Measurements from ENCODE around the gene PPT1. TPM values are rescaled to one million over a fixed set of nuclear protein-coding genes. Genes with fewer than 3 reads are reported as not detected.

The PPT1 gene
- 99.0 and 102 TPM in 2 replicates for total RNA-seq

- peaks cover 9% of the 10 kb centered on the region for H3K27me3 Mint-ChIP-seq
- intact Hi-C loops (cut with micrococcal nuclease) = loop anchor here (2.0 kb wide), 1 partner anchor 66 kb away; no protein-coding TSS in a partner anchor
- peak within 1 kb of the TSS; percentile 89 for H3K27ac Mint-ChIP-seq
- H3K36me3 Mint-ChIP-seq (ENCODE audit: low read depth) = peaks cover 24% of the 10 kb centered on the region
- DNase-seq = peak; percentile 95
- H3K9me3 Mint-ChIP-seq = peaks cover 5% of the 10 kb centered on the region
- peak within 1 kb of the TSS; percentile 99 for H3K4me3 Mint-ChIP-seq
- H3K4me1 Mint-ChIP-seq = peaks cover 35% of the 10 kb centered on the region
Measured at GRCh38 chr1:40096977-40097782, at the start of gene PPT1. Gene PPT1 (minus strand): TSS chr1:40097252. CDS start chr1:40097238, 14 bp downstream.

GRCh38 chr1:40143891-40144575 lies 47.0 kb upstream of the PPT1 start:
- peak; percentile 88 for DNase-seq
- peaks cover 19% of the 10 kb centered on the region for H3K4me1 Mint-ChIP-seq
- intact Hi-C loops (cut with micrococcal nuclease) = loop anchor here (1.0 to 10.0 kb wide), 3 partner anchors 195 to 521 kb away; partner anchors contain the start of gene RIMS3
- H3K27ac Mint-ChIP-seq = no peak overlapping the region
- H3K4me3 Mint-ChIP-seq = no peak overlapping the region
- H3K27me3 Mint-ChIP-seq = peaks cover 54% of the 10 kb centered on the region
- H3K36me3 Mint-ChIP-seq (ENCODE audit: low read depth) = no peaks in the 10 kb centered on the region
- no peaks in the 10 kb centered on the region for H3K9me3 Mint-ChIP-seq

- no peak overlapping the region for H3K4me3 Mint-ChIP-seq
- intact Hi-C loops (cut with micrococcal nuclease) = loop anchor here (10.0 kb wide), 1 partner anchor 523 kb away; the partner anchor contains the start of gene RIMS3
Measured at GRCh38 chr1:40141878-40142535, 45.0 kb upstream of the PPT1 start.

GRCh38 chr1:40140211-40140973 lies 43.3 kb upstream of the PPT1 start:
- Mint-ChIP-seq H3K27me3 (peaks cover 38% of the 10 kb centered on the region), H3K27ac (no peak overlapping the region), H3K4me3 (no peak overlapping the region), H3K36me3 (ENCODE audit: low read depth) (no peaks in the 10 kb centered on the region), H3K4me1 (peaks cover 12% of the 10 kb centered on the region), H3K9me3 (no peaks in the 10 kb centered on the region)
- intact Hi-C loops (cut with micrococcal nuclease) = loop anchor here (10.0 kb wide), 1 partner anchor 524 kb away; the partner anchor contains the start of gene RIMS3
- DNase-seq = no peak

More at GRCh38 chr1:40141878-40142535, 45.0 kb upstream of the PPT1 start:
- DNase-seq = no peak
- no peaks in the 10 kb centered on the region for H3K36me3 Mint-ChIP-seq (ENCODE audit: low read depth)
- peaks cover 43% of the 10 kb centered on the region for H3K27me3 Mint-ChIP-seq
- peaks cover 12% of the 10 kb centered on the region for H3K4me1 Mint-ChIP-seq
- no peaks in the 10 kb centered on the region for H3K9me3 Mint-ChIP-seq
- no peak overlapping the region for H3K27ac Mint-ChIP-seq

- Mint-ChIP-seq H3K4me3 (no peak overlapping the region), H3K9me3 (peaks cover 3% of the 10 kb centered on the region), H3K27ac (no peak overlapping the region), H3K4me1 (no peaks in the 10 kb centered on the region), H3K27me3 (peaks cover 16% of the 10 kb centered on the region), H3K36me3 (ENCODE audit: low read depth) (no peaks in the 10 kb centered on the region)
- no peak for DNase-seq
- intact Hi-C loops (cut with micrococcal nuclease) = no loop called here
Measured at GRCh38 chr1:40133839-40134238, 36.8 kb upstream of the PPT1 start.

GRCh38 chr1:40133312-40133665 lies 36.2 kb upstream of the PPT1 start:
- no peaks in the 10 kb centered on the region for H3K36me3 Mint-ChIP-seq (ENCODE audit: low read depth)

GRCh38 chr1:40132383-40133311 lies 35.6 kb upstream of the PPT1 start:
- H3K4me1 Mint-ChIP-seq = no peaks in the 10 kb centered on the region
- H3K36me3 Mint-ChIP-seq (ENCODE audit: low read depth) = no peaks in the 10 kb centered on the region
- H3K9me3 Mint-ChIP-seq = peaks cover 3% of the 10 kb centered on the region
- no peak for DNase-seq
- H3K27me3 Mint-ChIP-seq = peaks cover 16% of the 10 kb centered on the region
- intact Hi-C loops (cut with micrococcal nuclease) = no loop called here
- H3K27ac Mint-ChIP-seq = no peak overlapping the region
- H3K4me3 Mint-ChIP-seq = no peak overlapping the region

More at GRCh38 chr1:40133312-40133665, 36.2 kb upstream of the PPT1 start:
- H3K4me3 Mint-ChIP-seq = no peak overlapping the region
- peaks cover 15% of the 10 kb centered on the region for H3K27me3 Mint-ChIP-seq
- no peak overlapping the region for H3K27ac Mint-ChIP-seq
- no peaks in the 10 kb centered on the region for H3K4me1 Mint-ChIP-seq
- peaks cover 3% of the 10 kb centered on the region for H3K9me3 Mint-ChIP-seq
- no peak for DNase-seq
- intact Hi-C loops (cut with micrococcal nuclease) = no loop called here

GRCh38 chr1:40130892-40131291 lies 33.8 kb upstream of the PPT1 start:
- intact Hi-C loops (cut with micrococcal nuclease) = no loop called here
- Mint-ChIP-seq H3K9me3 (peaks cover 3% of the 10 kb centered on the region), H3K4me3 (no peak overlapping the region), H3K27me3 (peaks cover 14% of the 10 kb centered on the region), H3K4me1 (no peaks in the 10 kb centered on the region), H3K36me3 (ENCODE audit: low read depth) (no peaks in the 10 kb centered on the region), H3K27ac (no peak overlapping the region)
- DNase-seq = no peak

GRCh38 chr1:40122855-40123254 lies 25.8 kb upstream of the PPT1 start:
- no peak overlapping the region for H3K27ac Mint-ChIP-seq
- H3K27me3 Mint-ChIP-seq = peaks cover 23% of the 10 kb centered on the region
- no peaks in the 10 kb centered on the region for H3K9me3 Mint-ChIP-seq
- H3K4me1 Mint-ChIP-seq = no peaks in the 10 kb centered on the region
- no peak overlapping the region for H3K4me3 Mint-ChIP-seq
- intact Hi-C loops (cut with micrococcal nuclease) = no loop called here
- no peak for DNase-seq
- no peaks in the 10 kb centered on the region for H3K36me3 Mint-ChIP-seq (ENCODE audit: low read depth)

GRCh38 chr1:40120128-40120527 lies 23.1 kb upstream of the PPT1 start:
- DNase-seq = no peak
- Mint-ChIP-seq H3K36me3 (ENCODE audit: low read depth) (no peaks in the 10 kb centered on the region), H3K27ac (no peak overlapping the region), H3K4me3 (no peak overlapping the region), H3K27me3 (peaks cover 37% of the 10 kb centered on the region), H3K4me1 (no peaks in the 10 kb centered on the region), H3K9me3 (no peaks in the 10 kb centered on the region)
- intact Hi-C loops (cut with micrococcal nuclease) = no loop called here

- no peak overlapping the region for H3K27ac Mint-ChIP-seq
- intact Hi-C loops (cut with micrococcal nuclease) = no loop called here
- peaks cover 39% of the 10 kb centered on the region for H3K9me3 Mint-ChIP-seq
- no peak for DNase-seq
- no peaks in the 10 kb centered on the region for H3K4me1 Mint-ChIP-seq
- no peak overlapping the region for H3K4me3 Mint-ChIP-seq
- no peaks in the 10 kb centered on the region for H3K36me3 Mint-ChIP-seq (ENCODE audit: low read depth)
- H3K27me3 Mint-ChIP-seq = peaks cover 52% of the 10 kb centered on the region
Measured at GRCh38 chr1:40114400-40114799, 17.3 kb upstream of the PPT1 start.

- Mint-ChIP-seq H3K4me1 (no peaks in the 10 kb centered on the region), H3K9me3 (peaks cover 54% of the 10 kb centered on the region), H3K36me3 (ENCODE audit: low read depth) (no peaks in the 10 kb centered on the region), H3K27ac (no peak overlapping the region), H3K27me3 (peaks cover 47% of the 10 kb centered on the region), H3K4me3 (no peak overlapping the region)
- DNase-seq = no peak
- intact Hi-C loops (cut with micrococcal nuclease) = no loop called here
Measured at GRCh38 chr1:40110389-40110788, 13.3 kb upstream of the PPT1 start.
